SK-N-SH (cell line): Measurements from ENCODE around the gene NCAM2. TPM values are rescaled to one million over a fixed set of nuclear protein-coding genes. Genes with fewer than 3 reads are reported as not detected.
A peak's percentile ranks its signal among the peaks of the same experiment; 100 is the strongest.

ENCODE experiments used
- CTCF ChIA-PET: fragments of 300-600, 350-600 bp; formaldehyde crosslinking; extraction: SDS; loops from one replicate; lab custom pipeline; 2021; lab: Yijun Ruan, JAX
- POLR2A ChIA-PET: fragments of 350-600 bp; sonication (Branson Sonifier 250); formaldehyde crosslinking; extraction: SDS; loops from one replicate; lab custom pipeline; 2020; ENCODE audit warnings: antibody characterized with exemption, inconsistent platforms; lab: Yijun Ruan, JAX
- DNase-seq: peaks from one replicate; pipeline ENCODE4 v3.0.0; 2012
- H2AFZ ChIP-seq: fragments of 200-600 bp; sonication (generic); 2 replicates; pipeline ENCODE4 v1.8.1; 2016; ENCODE audit warnings: antibody characterized with exemption, mild to moderate bottlenecking, low read depth
- H3F3A ChIP-seq: fragments of 200-600 bp; sonication (generic); replicated peaks from 2 replicates; pipeline ENCODE3; 2016; ENCODE audit warnings: antibody characterized with exemption, mild to moderate bottlenecking; ENCODE audit not compliant: insufficient read depth
- H3K27ac ChIP-seq, 2 experiments: fragments of 200-500 bp in 1 of 2; fragments of 200-600 bp in 1 of 2; sonication (Bioruptor generic) in 1 of 2; sonication (generic), shearing (Covaris generic) in 1 of 2; 2 replicates each; pipeline versions ENCODE4 v1.5.1 to v1.6.1; 2014 to 2016; ENCODE audit warnings: low read depth in 2 of 2, inconsistent platforms in 1 of 2, low read length in 1 of 2, mild to moderate bottlenecking in 1 of 2, mixed read lengths in 1 of 2
- H3K27me3 ChIP-seq: fragments of 200-600 bp; sonication (generic), shearing (Covaris generic); 2 replicates; pipeline ENCODE4 v1.6.1; 2016; ENCODE audit warnings: mixed run types; ENCODE audit not compliant: insufficient read depth
- H3K36me3 ChIP-seq, 2 experiments: fragments of 200-500 bp in 1 of 2; fragments of 200-600 bp in 1 of 2; sonication (Bioruptor generic) in 1 of 2; sonication (generic) in 1 of 2; replicated peaks in 1 of 2; 2 replicates each; pipeline versions ENCODE3 to v1.5.1; 2014 to 2016; ENCODE audit warnings: low read length in 1 of 2, mild to moderate bottlenecking in 1 of 2; ENCODE audit not compliant: insufficient read depth in 2 of 2, control insufficient read depth in 1 of 2
- H3K4me1 ChIP-seq, 2 experiments: fragments of 200-500 bp in 1 of 2; fragments of 200-600 bp in 1 of 2; sonication (Bioruptor generic) in 1 of 2; sonication (generic), shearing (Covaris generic) in 1 of 2; 2 replicates each; pipeline versions ENCODE4 v1.5.1 to v1.6.1; 2014 to 2016; ENCODE audit warnings: low read depth in 1 of 2, low read length in 1 of 2, mixed run types in 1 of 2; ENCODE audit not compliant: insufficient read depth in 2 of 2, control insufficient read depth in 1 of 2
- H3K4me2 ChIP-seq: fragments of 200-600 bp; sonication (generic), shearing (Covaris generic); 2 replicates; pipeline ENCODE4 v1.6.1; 2017; ENCODE audit warnings: mixed run types
- H3K4me3 ChIP-seq, 2 experiments: fragments of 200-500 bp in 1 of 2; fragments of 200-600 bp in 1 of 2; sonication (Bioruptor generic) in 1 of 2; sonication (generic), shearing (Covaris generic) in 1 of 2; 2 replicates each; pipeline versions ENCODE4 v1.5.1 to v1.8.1; 2014 to 2016; ENCODE audit warnings: low read depth in 2 of 2, inconsistent platforms in 1 of 2, low read length in 1 of 2, mild to moderate bottlenecking in 1 of 2, mixed read lengths in 1 of 2, moderate library complexity in 1 of 2
- H3K79me2 ChIP-seq: fragments of 200-600 bp; sonication (generic); 2 replicates; pipeline ENCODE4 v1.8.1; 2017; ENCODE audit warnings: mild to moderate bottlenecking; ENCODE audit not compliant: insufficient read depth
- H3K9ac ChIP-seq: fragments of 200-600 bp; sonication (generic); 2 replicates; pipeline ENCODE4 v1.6.1; 2017; ENCODE audit warnings: mixed run types
- H3K9me2 ChIP-seq: fragments of 200-600 bp; sonication (generic); 2 replicates; pipeline ENCODE4 v1.6.1; 2017; ENCODE audit warnings: mixed run types
- H3K9me3 ChIP-seq: fragments of 200-600 bp; sonication (generic); 2 replicates; pipeline ENCODE4 v1.6.1; 2017; ENCODE audit warnings: mixed run types, mild to moderate bottlenecking, moderate library complexity
- H4K20me1 ChIP-seq: fragments of 200-600 bp; sonication (generic); 2 replicates; pipeline ENCODE4 v1.6.1; 2017; ENCODE audit warnings: mild to moderate bottlenecking, mixed run types; ENCODE audit not compliant: insufficient read depth
- EP300 ChIP-seq, 2 experiments: IDR thresholded peaks; 2 replicates each; pipeline versions ENCODE4 v1.4.0 to v1.6.1; 2012; ENCODE audit warnings: borderline replicate concordance in 1 of 2, low read depth in 1 of 2, low read length in 1 of 2
- EZH2phosphoT487 ChIP-seq: fragments of 200-600 bp; sonication (generic); IDR thresholded peaks from 2 replicates; pipeline ENCODE4 v1.6.1; 2017; ENCODE audit warnings: low read depth, mixed run types, mild to moderate bottlenecking, antibody characterized with exemption, moderate library complexity, borderline replicate concordance
- FOSL2 ChIP-seq: IDR thresholded peaks from 2 replicates; pipeline ENCODE4 v1.4.0; 2012; ENCODE audit warnings: low read depth, mild to moderate bottlenecking, moderate library complexity, borderline replicate concordance
- FOXM1 ChIP-seq: IDR thresholded peaks from 2 replicates; pipeline ENCODE4 v1.4.0; 2012; ENCODE audit warnings: low read depth, mild to moderate bottlenecking
- GATA2 ChIP-seq: sonication (generic); formaldehyde crosslinking; IDR thresholded peaks from 2 replicates; pipeline ENCODE4 v1.5.0; 2020; ENCODE audit warnings: mild to moderate bottlenecking, missing genetic modification reagents
- JUND ChIP-seq: IDR thresholded peaks from 2 replicates; pipeline ENCODE4 v1.4.0; 2012
- MEF2A ChIP-seq: IDR thresholded peaks from 2 replicates; pipeline ENCODE4 v1.4.0; 2012; ENCODE audit warnings: low read depth, borderline replicate concordance
- RAD21 ChIP-seq: IDR thresholded peaks from 2 replicates; pipeline ENCODE4 v1.6.1; 2012; ENCODE audit warnings: mild to moderate bottlenecking, low read length
- RCOR1 ChIP-seq: fragments of 150-350 bp; IDR thresholded peaks from 2 replicates; pipeline ENCODE4 v1.6.1; 2017; ENCODE audit warnings: antibody characterized with exemption, low read length
- SMC3 ChIP-seq: IDR thresholded peaks from 2 replicates; pipeline ENCODE4 v1.6.1; 2012; ENCODE audit warnings: low read depth, low read length, improper control_type of control experiment
- TAF1 ChIP-seq: IDR thresholded peaks from 2 replicates; pipeline ENCODE4 v1.6.1; 2012; ENCODE audit warnings: low read depth, mild to moderate bottlenecking, low read length, moderate library complexity, borderline replicate concordance
- TCF12 ChIP-seq: IDR thresholded peaks from 2 replicates; pipeline ENCODE4 v1.4.0; 2012
- WGBS: methylation state at CpG from one replicate; pipeline ENCODE4 v1.1.6; 2017; ENCODE audit warnings: low lambda C conversion rate; 5-methylcytosine and 5-hydroxymethylcytosine counted together
- polyA plus RNA-seq, 3 experiments: library from polyadenylated mRNA; depleted of rRNA; stranded (reverse); fragments of >200 nt; gene quantifications; 2 replicates each; pipeline ENCODE4 v1.2.3, GENCODE V29; 2012
- TF ChIP-seq, protein P1 (sequence below): IDR thresholded peaks from 2 replicates; pipeline ENCODE4 v1.4.0; 2012; ENCODE audit warnings: low read depth, borderline replicate concordance
- TF ChIP-seq, protein P2 (sequence below): fragments of 200-600 bp; sonication (generic); IDR thresholded peaks from 2 replicates; pipeline ENCODE4 v1.6.1; 2017; ENCODE audit warnings: antibody characterized with exemption, mild to moderate bottlenecking, moderate library complexity

Gene NCAM2
- polyA plus RNA-seq, 1 of the 3 experiments (the other 2 are of a cell fraction): 2.1 TPM

DNA sequence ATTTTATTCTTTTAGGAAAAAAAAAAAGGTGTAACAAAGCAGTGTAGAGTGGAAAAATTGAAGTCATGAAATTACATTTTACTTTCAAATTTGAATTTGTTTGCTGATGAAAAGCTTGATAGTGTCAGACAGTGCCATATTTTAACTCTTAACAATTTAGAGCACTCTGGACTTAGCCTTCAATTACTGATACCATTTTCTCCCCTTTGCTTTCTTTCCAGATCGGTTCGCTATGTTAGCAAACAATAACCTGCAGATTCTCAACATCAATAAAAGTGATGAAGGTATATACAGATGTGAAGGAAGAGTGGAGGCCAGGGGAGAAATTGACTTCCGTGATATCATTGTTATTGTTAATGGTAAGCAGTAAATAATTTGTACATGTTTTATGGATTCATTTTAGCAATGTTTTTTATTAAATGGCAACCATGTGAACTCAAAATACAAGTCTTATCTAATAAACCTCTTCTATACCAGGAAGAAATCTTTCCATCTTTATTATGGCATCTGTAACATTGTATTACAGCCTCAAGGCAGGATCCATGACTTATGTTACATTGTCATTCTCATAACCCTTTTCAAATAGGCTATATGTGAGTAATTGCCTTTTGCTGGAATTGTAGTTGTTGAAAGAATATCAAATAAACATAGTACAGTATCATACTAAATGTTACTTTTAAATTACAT is 293.8 kb downstream of the NCAM2 start:
- no peaks in the 10 kb centered on the region for H4K20me1 ChIP-seq
- TF ChIP-seq MEF2A (no peak), FOXM1 (no peak), EP300 (IDR thresholded peaks at IDR 0.05; ENCODE audit: borderline replicate concordance in 1 of 2, low read depth in 1 of 2, low read length in 1 of 2) (peak in 1 of 2 experiments; percentile 84; a peak in 2 of 4 replicates), RCOR1 (peak; percentile 29; the same call in 1 of the 2 replicates), EZH2phosphoT487 (no peak), GATA2 (CRISPR knock-in tag) (peak; percentile 73), SMC3 (no peak), TAF1 (no peak)
- TF ChIP-seq, protein P1, sequence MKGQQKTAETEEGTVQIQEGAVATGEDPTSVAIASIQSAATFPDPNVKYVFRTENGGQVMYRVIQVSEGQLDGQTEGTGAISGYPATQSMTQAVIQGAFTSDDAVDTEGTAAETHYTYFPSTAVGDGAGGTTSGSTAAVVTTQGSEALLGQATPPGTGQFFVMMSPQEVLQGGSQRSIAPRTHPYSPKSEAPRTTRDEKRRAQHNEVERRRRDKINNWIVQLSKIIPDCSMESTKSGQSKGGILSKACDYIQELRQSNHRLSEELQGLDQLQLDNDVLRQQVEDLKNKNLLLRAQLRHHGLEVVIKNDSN: no peak
- TF ChIP-seq, protein P2, sequence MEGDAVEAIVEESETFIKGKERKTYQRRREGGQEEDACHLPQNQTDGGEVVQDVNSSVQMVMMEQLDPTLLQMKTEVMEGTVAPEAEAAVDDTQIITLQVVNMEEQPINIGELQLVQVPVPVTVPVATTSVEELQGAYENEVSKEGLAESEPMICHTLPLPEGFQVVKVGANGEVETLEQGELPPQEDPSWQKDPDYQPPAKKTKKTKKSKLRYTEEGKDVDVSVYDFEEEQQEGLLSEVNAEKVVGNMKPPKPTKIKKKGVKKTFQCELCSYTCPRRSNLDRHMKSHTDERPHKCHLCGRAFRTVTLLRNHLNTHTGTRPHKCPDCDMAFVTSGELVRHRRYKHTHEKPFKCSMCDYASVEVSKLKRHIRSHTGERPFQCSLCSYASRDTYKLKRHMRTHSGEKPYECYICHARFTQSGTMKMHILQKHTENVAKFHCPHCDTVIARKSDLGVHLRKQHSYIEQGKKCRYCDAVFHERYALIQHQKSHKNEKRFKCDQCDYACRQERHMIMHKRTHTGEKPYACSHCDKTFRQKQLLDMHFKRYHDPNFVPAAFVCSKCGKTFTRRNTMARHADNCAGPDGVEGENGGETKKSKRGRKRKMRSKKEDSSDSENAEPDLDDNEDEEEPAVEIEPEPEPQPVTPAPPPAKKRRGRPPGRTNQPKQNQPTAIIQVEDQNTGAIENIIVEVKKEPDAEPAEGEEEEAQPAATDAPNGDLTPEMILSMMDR: no peak
- TF ChIP-seq, all 33 proteins: peak for 3
- Histone ChIP-seq H2AFZ (no peak overlapping the region), H3K9me2 (peaks cover 3% of the 10 kb centered on the region; the same call in 1 of the 2 replicates), H3K27me3 (no peaks in the 10 kb centered on the region), H3F3A (no peaks in the 10 kb centered on the region), H3K27ac (peak overlapping the region in 1 of 2 experiments; percentile 67; a peak in 2 of 4 replicates), H3K36me3 (no peaks in the 10 kb centered on the region), H3K79me2 (no peaks in the 10 kb centered on the region), H3K9me3 (no peaks in the 10 kb centered on the region), H3K4me3 (no peak overlapping the region), H3K9ac (no peak overlapping the region), H3K4me1 (peaks cover 0 to 6% of the 10 kb centered on the region in 2 experiments; a peak in 2 of 4 replicates), H3K4me2 (no peak overlapping the region)
- WGBS: 55% methylated on average over 3 of the region's 3 CpGs
- ChIA-PET CTCF (no interaction called here), POLR2A (no interaction called here)
- peak; percentile 3 for DNase-seq

DNA sequence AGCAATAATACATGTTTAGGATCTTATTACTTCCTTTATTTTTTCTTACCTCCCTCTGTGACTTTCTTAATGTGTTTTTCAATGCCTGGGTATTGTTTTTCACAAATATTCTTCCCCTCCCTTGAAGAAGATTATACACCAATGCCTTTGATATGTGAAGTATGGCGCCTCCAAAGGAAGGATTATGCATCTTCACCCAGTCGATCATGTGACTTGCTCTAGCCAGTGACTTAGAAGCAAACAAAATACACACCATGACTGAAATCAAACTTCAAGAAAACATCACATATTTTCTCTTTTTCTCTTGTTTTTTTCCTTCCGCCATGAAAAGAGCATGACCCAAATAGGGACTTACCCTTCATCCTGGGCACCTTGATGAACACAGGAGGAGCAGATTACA is 297.1 kb downstream of the NCAM2 start:
- POLR2A ChIA-PET: no interaction called here
- CTCF ChIA-PET: no interaction called here
- Histone ChIP-seq H3K27me3 (no peaks in the 10 kb centered on the region), H3F3A (no peaks in the 10 kb centered on the region), H3K27ac (no peak overlapping the region), H3K9ac (no peak overlapping the region), H3K79me2 (no peaks in the 10 kb centered on the region), H4K20me1 (no peaks in the 10 kb centered on the region), H3K9me2 (peaks cover 3% of the 10 kb centered on the region; the same call in 1 of the 2 replicates), H3K4me3 (no peak overlapping the region), H3K36me3 (no peaks in the 10 kb centered on the region), H3K4me2 (no peak overlapping the region), H3K9me3 (no peaks in the 10 kb centered on the region), H2AFZ (no peak overlapping the region), H3K4me1 (peaks cover 0 to 5% of the 10 kb centered on the region in 2 experiments; a peak in 2 of 4 replicates)
- 78% methylated on average over 3 of the region's 3 CpGs for WGBS
- TF ChIP-seq, protein P2: peak; percentile 9; the same call in 1 of the 2 replicates
- TF ChIP-seq JUND (no peak), FOSL2 (no peak), GATA2 (CRISPR knock-in tag) (no peak), MEF2A (no peak), RAD21 (no peak), TCF12 (no peak)
- no peak for DNase-seq
